ENCODE results near the gene SMC1B. TPM values are rescaled to one million over a fixed set of nuclear protein-coding genes. Genes with fewer than 3 reads are reported as not detected.

SMC1B gene
- total and polyA plus RNA-seq, 3 experiments from 2014 or later: 0.37 to 0.38 TPM; not detected in 1

Other genes starting within 250 kb of the SMC1B start
- 100 to 1,000 TPM; 170 to 172 TPM for gene NUP50, start 249.7 kb downstream of the SMC1B start, total RNA-seq
- 63.4 TPM for gene NUP50, start 249.7 kb downstream of the SMC1B start, polyA plus RNA-seq
- 10 to 100 TPM; 32.3 to 39.5 TPM for gene KIAA0930, start 172.7 kb downstream of the SMC1B start, total RNA-seq
- gene KIAA0930, start 172.7 kb downstream of the SMC1B start, polyA plus RNA-seq: 2.7 TPM
- not detected for gene UPK3A, start 128.7 kb downstream of the SMC1B start, total RNA-seq
- gene UPK3A, start 128.7 kb downstream of the SMC1B start, polyA plus RNA-seq: not detected
- gene FAM118A, start 103.7 kb downstream of the SMC1B start, total RNA-seq: 10 to 100 TPM; 28.1 to 28.4 TPM
- 27.8 TPM for gene FAM118A, start 103.7 kb downstream of the SMC1B start, polyA plus RNA-seq
- 10 to 100 TPM in 1 of 2 experiments, 1 to 10 TPM in 1; 9.6 to 10.4 TPM for gene RIBC2, start 94 bp upstream of the SMC1B start, total RNA-seq
- 0.47 TPM for gene RIBC2, start 94 bp upstream of the SMC1B start, polyA plus RNA-seq
- not detected for gene FBLN1, start 89.3 kb upstream of the SMC1B start, total RNA-seq
- gene FBLN1, start 89.3 kb upstream of the SMC1B start, polyA plus RNA-seq: not detected